GM21825 (cell line): ENCODE measurements around the gene SFTA2.

ENCODE experiments used
- ATAC-seq: cut with Tn5 transposase; IDR thresholded peaks from one replicate; pipeline ENCODE4 v1.9.1; 2021; ENCODE audit warnings: mild to moderate bottlenecking, moderate library complexity; ENCODE audit not compliant: unreplicated experiment

The SFTA2 gene

DNA sequence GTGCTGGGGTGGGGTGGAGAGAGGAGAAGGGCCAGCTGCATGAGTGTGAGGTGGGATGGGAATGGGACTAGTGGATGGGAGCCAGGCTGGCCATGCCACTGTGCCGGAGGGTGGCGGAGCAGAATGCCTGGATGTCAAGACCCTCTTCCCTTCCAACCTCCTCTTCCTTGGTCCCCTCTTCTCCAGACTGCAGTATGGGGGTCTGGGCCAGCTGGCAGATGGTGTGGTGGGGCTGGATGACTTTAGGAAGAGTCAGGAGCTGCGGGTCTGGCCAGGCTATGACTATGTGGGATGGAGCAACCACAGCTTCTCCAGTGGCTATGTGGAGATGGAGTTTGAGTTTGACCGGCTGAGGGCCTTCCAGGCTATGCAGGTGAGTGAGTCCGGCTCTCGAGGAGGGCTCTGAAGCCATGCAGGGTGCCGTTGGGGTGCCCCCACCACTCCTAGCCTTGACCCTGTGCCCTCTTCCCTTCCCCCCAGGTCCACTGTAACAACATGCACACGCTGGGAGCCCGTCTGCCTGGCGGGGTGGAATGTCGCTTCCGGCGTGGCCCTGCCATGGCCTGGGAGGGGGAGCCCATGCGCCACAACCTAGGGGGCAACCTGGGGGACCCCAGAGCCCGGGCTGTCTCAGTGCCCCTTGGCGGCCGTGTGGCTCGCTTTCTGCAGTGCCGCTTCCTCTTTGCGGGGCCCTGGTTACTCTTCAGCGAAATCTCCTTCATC, 40.0 kb downstream of the SFTA2 start:
- no peak for ATAC-seq

DNA sequence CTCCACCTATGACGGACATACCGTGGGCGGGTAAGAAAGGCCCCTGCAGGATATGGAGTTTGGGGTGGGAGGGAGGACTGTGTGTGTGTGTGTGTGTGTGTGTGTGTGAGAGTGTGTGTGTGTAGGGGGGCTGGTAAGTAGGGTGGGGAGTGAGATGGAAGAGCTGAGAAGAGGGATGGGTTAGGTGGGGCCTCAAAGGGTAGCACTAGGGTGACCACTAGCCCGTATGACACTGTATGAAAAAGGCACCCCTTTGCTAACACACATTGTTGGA, 40.6 kb downstream of the SFTA2 start:
- no peak for ATAC-seq

DNA sequence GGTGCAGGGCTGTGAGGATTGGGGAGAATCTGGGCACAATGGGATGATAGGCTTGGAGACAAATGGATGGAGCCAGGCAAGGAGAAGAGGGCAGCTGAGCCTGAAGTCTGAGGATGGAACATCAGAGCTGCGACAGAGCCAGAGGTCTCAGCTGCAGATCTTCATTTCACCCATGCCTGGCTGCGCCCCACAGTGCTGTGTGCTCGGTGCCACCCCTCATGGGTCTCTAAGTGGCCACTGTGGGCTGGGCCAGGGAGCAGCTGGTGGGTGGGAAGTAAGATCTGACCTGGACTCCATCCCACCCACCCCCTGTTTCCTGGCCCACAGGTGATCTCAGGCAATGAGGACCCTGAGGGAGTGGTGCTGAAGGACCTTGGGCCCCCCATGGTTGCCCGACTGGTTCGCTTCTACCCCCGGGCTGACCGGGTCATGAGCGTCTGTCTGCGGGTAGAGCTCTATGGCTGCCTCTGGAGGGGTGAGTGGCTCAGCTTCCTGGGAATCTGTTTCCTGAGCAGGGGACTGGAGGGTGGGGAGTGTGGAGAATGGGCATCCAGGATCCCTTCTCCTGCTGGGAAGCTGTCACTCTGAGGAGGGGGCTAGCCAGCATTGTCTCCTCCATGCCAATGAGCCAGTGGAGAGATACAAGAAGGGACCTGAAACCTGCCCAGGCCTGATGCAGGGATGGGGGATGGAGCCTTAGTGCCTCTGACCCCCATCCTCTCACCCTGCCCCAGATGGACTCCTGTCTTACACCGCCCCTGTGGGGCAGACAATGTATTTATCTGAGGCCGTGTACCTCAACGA, 41.1 kb downstream of the SFTA2 start:
- no peak for ATAC-seq

DNA sequence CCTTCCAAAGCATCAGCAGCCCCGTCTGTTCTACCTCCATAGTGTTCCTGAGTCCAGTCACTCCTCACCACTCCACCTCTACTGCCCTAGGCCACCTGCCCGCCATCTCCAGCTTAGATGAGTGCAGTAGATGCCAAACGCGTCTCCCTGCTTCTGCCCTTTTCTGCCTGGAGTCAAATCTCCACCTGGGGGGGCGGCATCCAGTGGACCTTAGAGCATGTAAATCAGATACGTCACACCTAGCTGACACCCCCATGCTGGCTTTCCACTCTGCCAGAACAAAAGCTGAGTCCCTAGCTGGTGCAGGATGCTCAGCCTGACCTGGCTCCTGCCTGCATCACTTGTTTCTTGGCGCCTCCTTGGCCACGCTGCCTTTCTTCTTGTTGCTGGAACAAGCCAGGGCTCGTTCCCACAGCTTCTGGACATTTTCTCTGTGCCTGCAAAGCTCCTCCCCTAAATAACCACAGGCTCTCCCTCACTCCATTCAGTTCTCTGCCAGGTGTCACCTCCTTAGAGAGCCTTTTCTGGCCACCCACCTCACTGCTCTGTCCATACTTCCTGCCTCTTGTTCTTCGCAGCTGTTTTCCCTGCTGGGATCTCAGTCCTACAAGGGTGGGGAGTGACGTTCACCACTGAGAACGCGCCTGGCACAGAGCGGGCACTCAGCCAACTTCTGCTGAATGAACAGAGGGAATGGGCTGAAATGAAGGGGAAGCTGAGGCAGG, 41.9 kb downstream of the SFTA2 start:
- ATAC-seq: no peak

DNA sequence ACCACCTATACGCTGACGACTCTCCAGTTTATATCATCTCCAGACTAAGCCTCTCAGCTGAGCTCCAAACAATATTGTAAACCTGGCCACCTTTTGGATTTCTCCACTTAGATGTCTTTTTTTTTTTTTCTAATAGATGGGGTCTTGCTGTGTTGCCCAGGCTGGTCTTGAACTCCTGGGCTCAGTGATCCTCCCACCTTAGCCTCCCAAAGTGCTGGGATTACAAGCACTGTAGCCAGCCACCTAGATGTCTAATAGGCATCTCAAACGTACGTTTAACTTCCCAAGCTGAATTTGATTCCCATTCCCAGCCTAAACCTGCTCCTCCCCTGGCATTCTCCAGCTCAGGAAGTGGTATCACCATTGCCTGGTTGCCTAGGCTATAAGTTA, 42.5 kb downstream of the SFTA2 start:
- ATAC-seq: no peak

DNA sequence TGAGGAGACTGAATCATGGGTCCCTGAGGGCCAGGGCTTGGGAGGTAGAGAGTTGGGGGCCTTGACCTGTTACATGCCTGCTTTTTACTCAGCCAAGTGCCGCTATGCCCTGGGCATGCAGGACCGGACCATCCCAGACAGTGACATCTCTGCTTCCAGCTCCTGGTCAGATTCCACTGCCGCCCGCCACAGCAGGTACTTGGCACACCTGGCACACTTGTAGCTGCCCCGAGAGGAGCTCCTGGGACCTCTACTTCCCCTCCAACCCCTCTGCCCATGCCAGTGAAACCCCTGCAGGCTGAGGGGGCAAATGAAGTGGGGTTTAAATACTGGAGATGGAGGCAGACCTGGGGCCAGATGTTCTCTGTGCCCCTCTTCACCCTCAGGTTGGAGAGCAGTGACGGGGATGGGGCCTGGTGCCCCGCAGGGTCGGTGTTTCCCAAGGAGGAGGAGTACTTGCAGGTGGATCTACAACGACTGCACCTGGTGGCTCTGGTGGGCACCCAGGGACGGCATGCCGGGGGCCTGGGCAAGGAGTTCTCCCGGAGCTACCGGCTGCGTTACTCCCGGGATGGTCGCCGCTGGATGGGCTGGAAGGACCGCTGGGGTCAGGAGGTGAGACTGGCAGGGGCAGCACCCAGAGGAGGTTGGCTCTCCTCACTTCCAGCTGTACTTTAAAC, 43.0 kb downstream of the SFTA2 start:
- no peak for ATAC-seq

DNA sequence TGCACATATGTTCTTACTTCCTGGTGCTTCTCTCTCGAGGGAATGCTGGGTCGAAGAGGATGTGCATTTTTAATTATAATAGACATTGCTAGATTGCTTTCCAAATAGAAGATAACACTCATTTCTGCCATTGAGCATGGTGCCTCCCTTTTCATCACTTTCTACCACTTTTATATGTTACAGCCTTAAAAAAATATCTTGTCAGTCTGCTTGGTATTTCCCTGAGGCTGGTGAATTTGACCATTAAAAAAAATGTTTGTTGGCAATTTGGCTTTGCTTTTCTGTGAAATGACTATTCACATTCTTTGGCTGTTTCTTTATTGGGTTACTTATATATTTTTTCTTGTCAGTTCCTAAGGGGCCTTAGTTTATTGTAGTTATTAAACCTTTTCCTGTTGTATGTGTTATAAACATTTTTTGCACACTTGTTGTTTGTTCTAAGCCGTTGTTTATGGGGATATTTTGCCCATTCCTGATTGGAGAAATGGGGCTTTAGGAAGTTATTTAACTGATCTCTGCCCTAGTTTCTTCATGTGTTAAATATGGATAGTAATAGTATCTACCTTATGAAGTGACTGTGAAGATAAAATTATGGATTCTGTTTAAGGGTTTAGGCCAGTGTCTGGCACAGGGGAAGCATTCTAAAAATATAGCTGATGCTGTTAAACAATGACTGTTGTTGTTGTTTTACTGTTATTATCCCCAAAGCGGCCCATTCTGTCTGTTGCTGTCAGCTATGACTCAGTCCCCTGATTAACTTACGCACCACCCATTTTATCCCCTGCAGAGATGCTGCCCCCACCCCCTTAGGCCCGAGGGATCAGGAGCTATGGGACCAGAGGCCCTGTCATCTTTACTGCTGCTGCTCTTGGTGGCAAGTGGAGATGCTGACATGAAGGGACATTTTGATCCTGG, 43.8 kb downstream of the SFTA2 start:
- no peak for ATAC-seq

DNA sequence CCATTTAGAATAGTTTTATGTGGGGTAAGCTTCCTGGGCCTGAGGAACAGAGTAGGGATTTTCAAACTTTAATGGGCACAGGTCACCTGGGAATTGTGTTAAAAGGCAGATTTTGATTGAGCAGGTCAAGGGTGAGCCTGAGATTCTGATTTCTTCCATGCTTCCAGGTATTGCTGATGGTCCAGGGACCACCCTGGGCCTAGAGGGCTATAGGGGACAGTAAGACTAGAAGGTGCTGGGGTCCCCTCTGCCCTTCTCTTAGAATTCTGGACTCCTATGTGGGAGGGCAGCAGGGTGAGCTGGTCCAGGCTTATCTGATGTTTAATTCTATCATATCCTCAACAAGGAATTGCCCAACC, 45.1 kb downstream of the SFTA2 start:
- ATAC-seq: no peak

DNA sequence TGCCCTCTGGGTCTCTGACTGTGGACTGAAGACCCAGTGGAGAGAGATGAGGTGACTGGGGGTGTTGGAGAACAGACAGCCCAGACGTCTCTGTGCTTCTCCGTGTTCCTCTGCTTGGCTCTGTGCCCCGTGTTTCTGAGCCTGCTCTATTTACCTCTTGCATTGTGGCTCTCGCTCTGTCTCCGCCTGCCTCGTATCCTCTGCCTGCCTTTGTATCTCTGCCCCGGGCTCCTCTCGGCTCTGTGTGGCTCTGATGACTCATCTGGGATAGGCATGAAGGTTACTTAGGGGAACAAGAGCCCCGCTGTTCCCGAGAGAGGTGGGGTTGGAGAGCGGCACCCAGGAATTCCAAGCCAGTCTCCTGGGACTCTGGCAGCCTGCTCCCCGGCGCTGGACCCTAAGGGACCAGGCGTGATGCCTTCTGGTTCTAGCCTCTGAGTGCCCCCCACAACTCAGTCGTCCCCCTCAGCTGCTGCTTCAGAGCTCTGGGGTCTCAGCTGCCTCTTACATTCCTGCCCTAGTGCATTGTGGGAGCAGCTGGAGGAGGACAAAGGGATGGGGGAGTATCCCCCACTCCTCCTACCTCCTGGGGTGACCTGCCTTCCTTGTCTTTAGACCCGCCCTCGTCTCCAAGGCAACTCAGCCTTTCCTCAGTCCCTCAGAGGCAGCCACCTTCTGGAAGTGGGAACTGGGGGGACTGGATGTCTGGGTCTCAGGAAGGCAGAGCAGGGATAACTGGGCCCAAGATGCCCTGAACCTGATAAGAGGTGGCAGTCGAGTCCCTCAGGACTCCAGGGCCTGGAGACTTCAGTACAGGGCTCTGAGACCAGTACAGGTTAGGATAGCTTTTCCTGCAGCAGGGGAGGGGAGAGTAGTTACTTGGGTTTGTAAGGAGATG, 45.7 kb downstream of the SFTA2 start:
- ATAC-seq: no peak

DNA sequence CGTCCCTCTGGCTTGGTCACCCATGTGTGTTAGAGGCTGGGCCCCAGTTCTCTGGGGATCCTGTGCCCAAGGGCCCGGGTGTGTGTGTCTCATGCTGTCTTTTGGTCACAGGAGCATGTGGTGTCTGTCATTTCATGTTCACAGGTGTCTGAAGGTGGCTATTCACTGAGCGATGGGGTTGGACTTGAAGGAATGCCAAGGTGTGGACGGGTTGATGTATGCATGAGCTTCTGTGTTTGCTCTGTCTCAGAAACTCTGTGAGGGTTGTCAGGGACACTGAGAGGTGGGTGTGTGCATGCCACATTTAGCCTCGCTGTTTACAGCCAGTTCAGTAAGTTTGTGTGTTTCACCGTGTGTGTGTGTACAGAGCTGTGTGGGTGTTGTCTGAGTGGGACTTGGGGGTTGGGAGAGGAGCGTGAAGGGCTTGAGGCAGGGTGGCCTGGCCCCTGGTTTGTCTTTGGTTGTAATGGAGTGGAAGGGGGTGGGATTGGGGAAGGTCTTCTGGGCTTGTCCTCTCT, 46.4 kb downstream of the SFTA2 start:
- ATAC-seq: no peak

DNA sequence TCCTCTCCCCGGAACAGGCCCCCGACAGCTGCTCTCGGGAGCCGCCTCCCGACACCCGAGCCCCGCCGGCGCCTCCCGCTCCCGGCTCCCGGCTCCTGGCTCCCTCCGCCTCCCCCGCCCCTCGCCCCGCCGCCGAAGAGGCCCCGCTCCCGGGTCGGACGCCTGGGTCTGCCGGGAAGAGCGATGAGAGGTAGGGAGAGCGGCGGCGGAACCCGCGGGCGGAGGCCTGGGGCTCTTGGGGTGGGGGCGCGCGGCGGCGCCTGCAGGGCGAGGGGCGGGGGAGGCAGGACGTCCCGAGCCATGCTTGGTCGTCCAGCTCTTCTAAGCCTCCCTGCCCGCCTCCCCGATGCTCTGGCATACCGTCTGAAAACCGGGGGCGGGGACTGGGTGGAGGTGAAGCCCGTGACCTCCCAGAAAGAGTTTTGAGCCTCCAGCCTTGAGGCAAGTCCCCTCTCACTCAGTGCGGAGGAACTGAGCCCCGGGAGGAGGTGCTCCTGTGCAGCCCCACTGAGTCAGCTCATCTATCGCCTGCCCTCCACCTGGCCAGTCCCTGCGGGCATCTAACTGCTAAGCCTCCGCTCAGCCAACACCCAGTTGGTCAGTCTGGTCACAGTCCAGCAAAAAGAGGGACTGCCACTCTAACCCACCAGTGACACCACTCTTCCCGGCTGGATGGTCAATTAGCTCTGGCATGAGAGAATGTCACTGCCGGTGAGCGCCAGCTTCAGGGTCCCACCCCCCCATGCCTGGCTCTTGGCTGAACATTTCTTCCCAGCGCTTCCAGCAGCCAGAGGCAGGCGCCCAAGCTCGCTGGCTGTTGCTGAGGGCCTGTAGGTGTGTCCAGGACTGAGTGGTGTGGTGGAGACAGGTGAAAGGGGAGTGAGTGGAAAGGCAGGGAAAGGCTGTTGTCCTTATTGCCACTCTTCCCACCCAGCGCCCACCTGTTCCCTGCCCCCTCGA, 47.2 kb downstream of the SFTA2 start:
- no peak for ATAC-seq

DNA sequence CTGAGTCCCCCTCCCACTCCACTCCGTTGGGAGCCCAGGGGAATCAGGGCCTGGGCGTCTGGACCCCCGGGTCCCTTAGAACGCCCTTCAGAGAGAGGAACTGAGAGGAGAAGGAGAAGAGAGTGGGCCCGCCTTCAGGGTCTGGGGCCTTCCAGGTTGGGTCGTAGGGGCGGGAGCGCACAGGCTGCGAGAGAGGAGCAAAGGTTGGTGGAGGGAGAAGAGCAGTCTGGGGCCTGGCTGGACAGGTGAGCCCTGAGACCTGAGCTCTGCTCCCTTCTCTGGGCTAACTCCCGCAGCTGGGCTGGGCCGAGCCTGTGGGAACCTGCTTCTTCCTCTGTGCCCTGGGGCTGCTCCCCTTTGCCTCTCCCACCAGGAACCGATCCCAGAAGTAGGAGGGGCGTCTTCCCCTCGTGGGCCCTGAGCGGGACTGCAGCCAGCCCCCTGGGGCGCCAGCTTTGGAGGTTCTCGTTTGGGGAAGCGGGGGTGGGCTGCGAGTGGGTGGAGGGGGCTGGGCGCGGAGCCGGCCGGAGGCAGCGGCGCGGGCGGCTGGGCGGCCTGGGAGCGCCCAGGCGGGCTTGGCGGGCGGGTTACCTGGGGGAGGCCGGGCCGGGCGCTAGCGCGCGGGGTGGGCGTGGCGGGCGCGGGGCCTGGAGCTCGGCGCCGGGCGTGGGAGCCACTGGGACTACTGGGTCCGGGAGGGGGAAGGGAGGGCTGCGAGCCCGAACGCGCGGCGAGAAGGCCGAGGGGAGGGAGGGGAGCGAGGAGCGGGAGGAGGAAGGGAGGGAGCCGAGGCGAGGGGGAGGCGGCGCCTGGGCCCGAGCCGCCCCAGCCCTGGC, 48.1 kb downstream of the SFTA2 start, which contains the start of gene DDR1:
Gene DDR1, plus strand, starts transcription at position 835 of the 836 bp plus-strand sequence. CDS start 4,211 bp downstream, outside the sequence.
- ATAC-seq: peak; percentile 33

DNA sequence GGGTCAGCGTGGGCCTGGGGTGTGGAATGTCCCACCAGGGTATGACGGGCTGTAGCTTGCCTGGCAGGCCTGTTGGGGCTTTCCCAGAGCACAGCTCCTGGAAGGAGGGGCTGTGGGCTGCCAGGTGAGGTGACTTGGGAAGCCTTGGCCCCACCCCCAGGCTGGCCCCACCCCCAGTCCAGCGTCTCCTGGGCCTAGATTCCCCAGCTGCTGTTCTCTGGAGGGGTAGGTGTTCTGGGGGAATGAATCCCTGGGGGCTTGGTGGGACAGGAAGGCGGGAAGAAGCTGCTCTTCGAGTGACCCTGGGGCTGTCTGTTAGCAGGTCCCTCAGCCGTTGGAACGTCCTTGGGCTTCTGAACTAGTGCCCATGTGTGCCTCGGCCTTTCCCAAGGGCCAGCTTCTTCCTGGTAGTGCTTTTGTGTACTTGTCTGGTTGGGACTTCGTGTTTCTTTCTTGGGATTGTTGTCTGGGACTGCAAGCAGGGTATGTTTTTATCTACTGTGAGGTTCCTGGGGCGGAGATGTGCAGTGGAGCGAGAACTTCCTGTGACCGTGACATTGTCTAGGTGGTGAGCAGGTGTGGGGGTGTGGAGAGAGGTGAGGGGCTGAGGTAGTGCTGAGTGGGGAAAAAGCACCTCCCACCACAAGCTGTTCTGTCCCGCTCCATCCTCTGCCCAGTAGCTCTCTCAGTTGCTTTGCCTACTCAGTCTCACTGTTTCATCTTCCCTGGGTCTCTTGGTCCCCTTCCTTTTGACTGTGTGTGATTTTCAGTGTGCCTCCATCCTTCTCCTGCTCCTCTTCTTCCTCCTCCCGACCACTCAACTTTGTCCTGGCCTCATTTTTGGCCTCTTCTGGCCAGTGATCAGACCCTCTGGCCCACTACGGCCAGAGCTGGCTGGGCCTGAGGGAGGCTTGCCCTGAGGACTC, 48.9 kb downstream of the SFTA2 start:
- no peak for ATAC-seq

DNA sequence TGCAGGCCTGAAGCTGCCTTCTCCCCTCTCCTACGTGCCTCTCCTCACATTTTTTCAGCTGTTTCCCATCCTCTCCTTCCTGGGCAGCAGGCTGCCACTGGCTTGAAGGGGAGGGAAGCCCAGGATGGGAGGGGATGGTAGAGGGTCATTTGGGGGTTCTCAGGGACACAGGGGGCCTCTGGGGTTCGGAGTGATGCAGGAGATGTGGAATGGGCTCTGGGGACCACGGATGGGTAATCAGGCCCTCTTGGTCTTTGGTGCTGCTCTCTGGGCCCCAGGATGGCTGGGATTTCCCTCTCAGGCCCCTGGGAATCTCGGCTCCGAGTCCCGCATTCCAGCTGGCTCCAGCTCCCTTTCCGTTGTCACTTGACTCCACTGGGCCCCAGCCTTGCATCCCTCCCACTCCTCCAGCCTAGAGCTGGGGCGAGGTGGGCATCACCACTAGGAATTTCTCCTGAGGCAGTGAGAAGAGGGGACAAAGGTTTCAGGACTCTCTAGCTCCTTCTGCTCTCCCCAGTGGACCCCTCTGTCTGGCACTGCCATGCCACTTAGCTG, 49.7 kb downstream of the SFTA2 start:
- no peak for ATAC-seq

DNA sequence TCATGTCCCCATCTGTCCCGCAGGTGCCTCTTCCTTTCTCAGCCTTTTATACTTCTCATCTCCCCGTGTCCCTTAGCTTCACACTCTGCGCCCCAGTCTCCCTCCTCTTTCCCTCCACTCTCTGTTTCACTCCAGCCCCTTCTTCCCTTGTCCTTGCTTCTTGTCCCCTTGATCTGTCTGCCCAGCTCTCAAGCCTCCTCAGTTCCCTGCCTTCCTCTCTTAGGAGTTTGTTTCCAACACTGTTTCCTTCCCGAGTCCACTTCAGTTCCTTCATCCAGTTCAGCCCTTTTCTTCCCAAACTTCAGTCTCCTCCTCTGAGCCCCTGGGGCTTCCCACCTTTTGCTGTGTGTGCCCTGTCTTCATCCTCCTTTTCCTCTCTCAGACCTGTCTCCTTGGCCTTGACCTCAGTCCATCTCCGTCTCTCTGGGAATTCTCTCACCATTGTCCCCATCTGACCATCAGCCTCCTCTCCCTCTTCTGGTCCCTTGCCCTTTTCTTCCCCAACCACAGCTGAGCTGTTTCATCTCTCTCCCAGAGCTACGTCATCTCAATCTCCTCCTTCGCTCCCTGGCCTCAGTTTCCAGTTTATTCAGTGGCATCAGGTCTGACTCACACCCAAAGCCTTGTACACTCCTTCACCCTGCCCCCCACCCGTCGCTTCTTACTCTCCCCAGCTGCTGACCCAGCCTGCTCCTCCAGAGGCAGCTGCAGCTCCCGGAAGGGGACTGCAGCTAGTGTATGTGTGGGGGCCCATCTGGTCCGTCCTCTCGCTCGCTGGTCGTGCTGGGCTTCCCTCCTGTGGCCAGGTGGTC, 50.4 kb downstream of the SFTA2 start:
- ATAC-seq: no peak
